ENCODE data around the gene EZH2.

EZH2 gene

DNA sequence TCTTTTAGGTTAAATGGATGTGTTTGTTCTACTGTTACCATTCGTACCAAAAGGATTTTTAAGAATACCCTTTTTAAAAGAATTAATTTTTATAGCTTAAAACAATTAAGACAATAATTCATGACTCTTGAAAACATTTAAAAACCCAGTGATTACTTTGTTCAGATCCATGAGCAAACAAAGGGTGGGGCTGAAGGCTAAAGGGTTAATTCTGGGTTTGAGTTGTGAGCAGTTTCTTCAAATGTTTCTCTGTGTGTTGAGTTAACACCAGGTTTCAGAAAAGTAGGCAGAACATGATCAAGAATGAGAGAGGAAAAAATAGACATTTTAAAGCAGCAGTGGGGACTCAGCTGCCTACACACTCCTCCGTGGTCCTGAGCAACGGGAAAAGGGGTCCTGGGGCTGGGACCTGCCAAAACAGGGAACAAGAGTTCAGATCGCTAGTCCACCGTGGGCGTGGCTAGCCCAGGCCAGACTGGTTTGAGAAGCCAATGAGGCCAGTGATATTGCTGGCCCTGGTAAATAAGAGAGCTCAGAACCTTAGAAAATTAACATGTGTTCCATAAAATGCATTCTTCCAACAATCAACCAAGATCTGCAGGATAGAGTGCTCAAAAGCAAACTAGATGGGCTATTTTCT is 14.9 kb upstream of the EZH2 start:
- DNase-seq, result no peak

- DNase-seq, result no peak
These were observed 10.5 kb upstream of the EZH2 start for GRCh38 chr7:148894591-148894990.

DNA sequence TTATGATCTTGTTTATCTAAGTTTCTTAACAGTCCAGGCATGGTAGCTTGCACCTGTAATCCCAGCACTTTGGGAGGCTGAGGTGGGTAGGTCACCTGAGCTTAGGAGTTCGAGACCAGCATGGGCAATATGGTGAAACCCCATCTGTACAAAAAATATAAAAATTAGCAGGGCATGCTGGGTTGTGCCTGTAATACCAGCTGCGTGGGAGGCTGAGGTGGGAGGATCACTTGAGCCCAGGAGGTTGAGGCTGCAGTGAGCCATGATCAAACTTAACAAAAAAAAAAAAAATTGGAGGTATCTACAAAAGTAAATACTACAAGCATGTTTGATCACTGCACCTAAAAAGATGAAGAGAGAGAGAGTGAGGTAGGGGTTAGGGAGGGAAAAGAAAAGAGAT is 9.0 kb upstream of the EZH2 start:
- DNase-seq, result no peak

DNA sequence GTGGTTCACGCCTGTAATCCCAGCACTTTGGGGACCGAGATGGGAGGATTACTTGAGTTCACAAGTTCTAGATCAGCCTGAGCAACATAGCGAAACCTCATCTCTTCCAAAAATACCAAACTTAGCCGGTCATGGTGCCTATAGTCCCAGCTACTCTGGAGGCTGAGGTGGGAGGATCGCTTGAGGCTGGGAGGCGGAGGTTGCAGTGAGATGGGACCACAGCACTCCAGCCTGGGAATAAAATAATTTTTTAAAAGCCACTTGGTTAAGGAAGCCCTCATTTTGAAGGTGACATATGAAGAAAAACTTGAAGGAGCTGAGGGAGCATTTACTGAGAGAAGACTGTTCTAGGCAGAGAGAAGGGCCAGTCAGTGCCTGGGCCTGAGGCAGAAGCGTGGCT is 4.2 kb upstream of the EZH2 start:
- DNase-seq, result no peak

- no peak for DNase-seq
These were observed 2.8 kb upstream of the EZH2 start for GRCh38 chr7:148886844-148887243.

DNA sequence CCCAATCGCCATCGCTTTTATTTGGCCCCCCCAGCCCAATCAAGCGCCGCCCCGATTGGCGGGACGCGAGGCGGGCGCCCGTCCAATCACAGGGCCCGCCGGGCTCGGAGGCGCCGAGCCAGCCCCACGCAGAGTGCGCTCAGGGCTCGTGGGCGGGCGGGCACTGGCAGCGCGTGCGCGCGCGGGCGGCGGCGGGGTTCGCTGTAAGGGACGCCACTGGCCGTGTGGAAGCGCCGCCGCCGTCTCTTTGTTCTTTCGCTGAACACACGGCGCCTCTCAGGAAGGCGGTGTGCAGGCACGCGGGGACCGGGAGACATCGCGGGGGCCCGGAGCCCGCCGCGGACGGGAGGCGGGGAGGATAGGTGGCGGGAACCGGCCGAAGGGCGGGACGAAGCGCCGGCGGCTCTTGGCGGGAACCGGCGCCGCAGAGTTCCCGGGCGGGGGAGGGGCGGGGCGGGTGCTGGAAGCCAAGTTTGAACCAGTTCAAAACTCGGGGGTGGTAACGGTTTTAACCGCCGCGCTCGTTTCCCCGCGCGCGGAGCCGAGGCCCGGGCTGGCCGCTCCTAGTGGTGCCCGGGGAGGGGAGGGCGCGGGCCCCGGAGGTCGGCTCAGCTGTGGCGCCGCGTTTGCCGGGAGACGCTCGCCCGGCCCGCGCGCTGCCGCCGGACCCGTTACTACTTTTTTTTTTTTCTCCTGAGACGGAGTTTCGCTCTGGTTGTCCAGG is 370 bp upstream of the EZH2 start:
- peak; percentile 67 for DNase-seq

DNA sequence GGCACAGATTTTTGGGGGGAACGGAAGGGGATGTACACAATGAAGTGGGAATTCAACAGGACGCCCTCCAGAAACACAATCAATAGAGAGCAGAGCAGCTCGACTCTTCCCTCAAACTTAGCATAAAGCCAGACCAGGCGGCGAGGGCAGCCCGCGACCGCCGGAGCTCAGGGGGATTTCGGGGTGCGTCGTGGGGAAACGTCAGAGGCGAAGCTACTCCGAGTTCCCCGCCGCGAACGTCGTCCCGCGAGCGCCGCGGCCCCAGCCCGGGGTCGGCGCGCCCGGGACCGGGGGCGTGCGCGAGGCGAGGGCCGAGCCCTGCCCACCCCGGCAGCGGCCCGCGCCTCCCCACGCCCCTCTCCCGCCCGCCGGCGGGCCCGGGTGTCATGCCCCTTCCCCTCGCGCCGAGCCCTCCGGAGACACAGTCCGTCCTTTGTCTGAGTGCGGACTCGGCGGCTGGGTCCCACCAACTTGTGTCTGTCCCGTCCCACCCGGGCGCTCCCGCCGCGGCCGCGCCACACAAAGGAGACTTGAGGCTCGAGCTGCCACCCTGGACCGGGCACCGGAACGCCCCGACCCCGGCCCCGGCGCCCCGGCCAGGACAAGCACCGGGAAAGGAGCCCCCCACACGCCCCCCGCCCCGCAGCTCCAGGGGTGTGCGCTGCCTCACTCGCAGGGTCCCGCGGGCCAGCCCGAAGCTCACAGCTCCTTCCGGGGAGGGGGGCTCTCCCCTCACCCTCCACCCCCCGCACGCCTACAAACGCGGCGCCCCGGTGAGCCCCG is 634 bp downstream of the EZH2 start:
- no peak for DNase-seq

DNA sequence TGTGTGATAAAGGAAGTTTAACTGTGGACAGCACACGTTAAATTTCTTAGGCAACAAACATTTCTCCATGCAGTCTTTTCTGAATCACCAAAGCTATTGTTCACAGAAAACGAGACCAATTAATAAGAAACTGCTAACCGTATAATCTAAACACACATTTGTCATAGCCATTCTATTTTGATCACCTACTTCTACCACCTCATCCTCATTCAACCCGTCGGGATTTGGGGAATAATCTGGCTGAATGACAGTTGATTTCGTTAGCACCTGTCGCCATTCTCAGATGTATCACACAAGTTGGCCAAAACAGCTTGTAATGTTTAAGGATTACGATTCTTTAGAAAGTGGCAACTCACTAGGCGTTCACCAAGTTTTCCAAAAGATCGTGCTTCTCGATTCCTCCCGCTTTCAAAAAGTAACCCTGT is 1.2 kb downstream of the EZH2 start:
- no peak for DNase-seq

GRCh38 chr7:148882192-148882591 is 1.9 kb downstream of the EZH2 start:
- DNase-seq, result no peak

DNA sequence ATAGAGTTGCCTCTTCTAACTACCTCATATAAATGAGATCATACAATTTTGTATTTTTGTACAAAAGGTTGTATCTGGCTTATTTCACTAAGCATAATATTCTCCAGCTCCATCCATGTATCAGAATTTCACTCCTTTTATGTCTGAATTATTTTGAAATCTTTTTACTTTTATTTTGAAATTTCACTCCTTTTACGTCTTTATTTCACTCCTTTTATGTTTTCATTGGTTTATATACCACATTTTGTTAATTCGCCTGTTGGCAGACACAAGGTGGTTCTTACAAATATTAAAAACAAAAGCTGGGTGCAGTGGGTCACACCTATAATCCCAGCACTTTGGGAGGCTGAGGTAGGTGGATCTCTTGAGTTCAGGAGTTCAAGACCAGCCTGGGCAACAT is 5.8 kb downstream of the EZH2 start:
- no peak for DNase-seq

DNA sequence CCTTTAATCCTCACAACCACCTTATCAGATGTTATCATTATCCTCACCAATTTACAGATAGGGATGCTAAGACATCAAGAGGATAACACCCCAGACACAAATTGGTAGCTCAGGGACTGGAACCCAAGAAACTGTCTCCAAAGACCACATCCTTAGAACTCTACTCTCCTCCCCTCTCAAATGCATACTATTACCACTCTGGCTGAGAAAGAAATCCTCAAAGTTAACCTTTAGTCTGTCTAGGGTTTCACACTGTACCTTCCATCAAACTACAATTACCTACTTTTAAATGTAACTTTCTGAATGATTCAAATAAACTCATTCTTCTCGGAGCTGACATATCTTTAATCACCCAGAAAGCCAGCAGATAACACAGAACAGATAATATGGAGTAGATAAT is 6.6 kb downstream of the EZH2 start:
- DNase-seq, result no peak

GRCh38 chr7:148872188-148872587 is 11.9 kb downstream of the EZH2 start:
- DNase-seq, result no peak

DNA sequence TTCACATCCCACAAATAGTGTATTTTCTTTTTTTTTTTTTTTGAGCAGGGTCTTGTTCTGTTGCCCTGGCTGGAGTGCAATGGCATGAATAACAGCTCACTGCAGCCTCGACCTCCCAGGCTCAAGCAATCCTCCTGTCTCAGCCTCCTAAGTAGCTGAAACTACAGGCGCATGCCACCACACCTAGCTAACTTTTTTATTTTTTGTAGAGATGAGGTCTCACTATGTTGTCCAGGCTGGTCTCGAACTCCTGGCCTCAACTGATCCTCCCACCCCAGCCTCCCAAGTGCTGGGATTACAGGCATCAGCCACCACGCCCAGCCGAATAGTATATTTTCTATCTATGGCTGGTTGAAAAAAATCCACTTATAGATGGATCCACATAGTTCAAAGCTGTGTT is 12.5 kb downstream of the EZH2 start:
- DNase-seq, result no peak

GRCh38 chr7:148871030-148871429 is 13.1 kb downstream of the EZH2 start:
- DNase-seq, result no peak

- no peak for DNase-seq
These were observed 15.8 kb downstream of the EZH2 start for GRCh38 chr7:148868378-148868674.

DNA sequence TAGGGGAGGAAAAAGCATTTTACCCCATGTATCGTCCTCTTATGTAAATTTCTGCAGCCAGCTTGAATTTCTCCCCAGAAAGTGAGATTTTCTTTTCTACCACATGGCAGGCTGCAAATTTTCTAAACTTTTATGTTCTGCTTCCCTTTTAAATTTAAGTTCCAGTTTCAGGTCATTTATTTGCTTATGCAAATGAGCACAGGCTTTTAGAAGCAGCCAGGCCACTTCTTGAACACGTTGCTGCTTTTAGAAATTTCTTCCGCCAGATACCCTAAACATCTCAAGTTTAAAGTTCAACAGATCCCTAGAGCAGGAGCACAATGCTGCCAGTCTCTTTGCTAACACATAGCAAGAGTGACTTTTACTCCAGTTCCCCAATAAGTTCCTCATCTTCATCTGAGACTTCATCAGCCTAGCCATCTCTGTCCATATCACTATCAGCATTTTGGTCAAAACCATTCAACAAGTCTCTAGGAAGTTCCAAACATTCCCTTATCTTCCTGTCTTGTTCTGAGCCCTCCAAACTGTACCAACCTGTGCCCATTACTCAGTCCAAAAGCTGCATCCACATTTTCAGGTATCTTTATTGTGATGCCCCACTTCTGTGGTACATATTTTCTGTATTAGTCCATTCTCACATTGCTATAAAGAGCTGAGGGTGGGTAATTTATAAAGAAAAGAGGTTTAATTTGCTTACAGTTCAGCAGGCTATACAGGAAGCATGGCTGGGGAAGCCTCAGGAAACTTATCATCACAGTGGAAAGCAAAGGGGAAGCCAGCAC is 16.3 kb downstream of the EZH2 start:
- no peak for DNase-seq

GRCh38 chr7:148866362-148866761 is 17.7 kb downstream of the EZH2 start:
- no peak for DNase-seq

DNA sequence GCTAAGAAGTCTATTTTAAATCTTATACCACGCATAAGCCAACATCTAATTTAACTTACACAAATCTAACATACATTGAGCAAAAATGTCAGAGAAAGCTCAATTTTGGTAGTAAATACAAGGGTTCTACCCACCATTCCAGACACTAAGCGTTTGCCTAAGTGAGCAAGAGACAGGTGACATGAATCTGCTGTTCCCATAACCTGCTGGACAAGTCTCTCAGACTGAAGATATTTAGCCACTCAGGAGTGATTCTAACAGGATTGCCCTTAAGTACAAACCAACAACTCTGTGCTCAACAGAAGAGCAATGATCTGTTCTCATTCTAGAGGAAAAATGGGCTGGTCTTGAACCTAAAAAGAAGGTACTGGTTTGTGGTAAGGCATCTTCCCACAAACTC is 18.8 kb downstream of the EZH2 start:
- peak; percentile 48 for DNase-seq

DNA sequence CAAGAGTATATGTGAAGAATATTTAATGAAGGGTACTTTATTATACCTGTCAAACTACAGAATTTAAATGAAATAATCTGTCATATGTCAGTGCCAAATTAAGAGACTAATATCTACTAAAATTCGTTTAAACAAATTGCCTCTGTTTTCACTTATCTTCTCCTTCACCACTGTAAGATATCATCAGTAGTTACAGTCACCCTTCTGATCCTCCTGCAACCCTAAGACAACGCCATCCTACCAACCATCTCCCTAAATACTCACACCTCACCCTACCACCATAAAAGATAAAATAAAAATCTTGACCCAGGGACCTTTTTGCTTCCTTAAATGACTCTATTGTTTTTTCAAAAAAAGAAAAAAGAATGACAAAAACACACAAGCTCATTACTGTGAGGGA is 20.8 kb downstream of the EZH2 start:
- no peak for DNase-seq

- no peak for DNase-seq
These were observed 21.6 kb downstream of the EZH2 start for GRCh38 chr7:148862481-148862880.

DNA sequence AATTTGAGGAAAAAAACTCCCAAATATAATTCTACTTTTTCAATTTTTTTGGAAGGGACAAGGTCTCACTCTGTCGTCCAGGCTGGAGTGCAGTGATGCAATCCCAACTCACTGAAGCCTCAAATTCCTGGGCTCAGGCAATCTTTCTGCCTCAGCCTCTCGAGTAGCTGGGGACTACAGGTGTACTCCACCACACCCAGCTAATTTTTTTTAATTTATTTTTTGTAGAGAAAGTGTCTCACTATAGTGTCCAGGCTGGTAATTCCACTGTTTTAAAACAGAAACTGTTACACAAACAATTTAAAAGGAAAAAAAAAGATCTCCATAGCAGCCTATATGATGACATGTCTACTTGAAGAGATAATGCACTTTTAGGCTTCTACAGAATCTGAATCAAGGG is 25.6 kb downstream of the EZH2 start:
- no peak for DNase-seq

GRCh38 chr7:148856891-148857290 is 27.2 kb downstream of the EZH2 start:
- DNase-seq, result no peak

DNA sequence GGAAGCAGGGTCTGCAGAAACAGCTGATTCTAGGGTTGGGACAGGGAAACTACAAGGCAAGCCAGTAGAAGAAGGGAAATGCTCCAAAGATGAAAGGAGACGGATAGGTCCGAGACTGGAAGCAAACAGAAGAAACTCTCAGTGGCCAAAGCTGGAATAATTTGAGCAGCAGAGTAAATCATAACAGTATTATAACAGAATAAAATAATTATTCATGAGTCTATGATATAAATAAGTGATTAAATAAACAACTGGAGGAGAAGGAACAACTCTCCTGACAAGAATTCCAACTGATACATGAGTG is 27.6 kb downstream of the EZH2 start:
- no peak for DNase-seq

GRCh38 chr7:148854983-148855382 is 29.1 kb downstream of the EZH2 start:
- no peak for DNase-seq

All from NCI-H510A treated with DMSO at 0.1 percent for 48 hours (cell line).